Stimulated activated CD4-positive, alpha-beta T cell treated with anti-CD3 and anti-CD28 coated beads, Interleukin-1b, Interleukin-23, amount 100 ng/mL, for 24 hours (primary cell): ENCODE data around the gene DNAJC11.

ENCODE experiments used
- DNase-seq, 4 experiments: peaks; one replicate each; pipeline ENCODE4 v3.0.0-alpha.2; 2020; ENCODE audit warnings: low read depth in 4 of 4, low spot score in 1 of 4

The DNAJC11 gene

DNA sequence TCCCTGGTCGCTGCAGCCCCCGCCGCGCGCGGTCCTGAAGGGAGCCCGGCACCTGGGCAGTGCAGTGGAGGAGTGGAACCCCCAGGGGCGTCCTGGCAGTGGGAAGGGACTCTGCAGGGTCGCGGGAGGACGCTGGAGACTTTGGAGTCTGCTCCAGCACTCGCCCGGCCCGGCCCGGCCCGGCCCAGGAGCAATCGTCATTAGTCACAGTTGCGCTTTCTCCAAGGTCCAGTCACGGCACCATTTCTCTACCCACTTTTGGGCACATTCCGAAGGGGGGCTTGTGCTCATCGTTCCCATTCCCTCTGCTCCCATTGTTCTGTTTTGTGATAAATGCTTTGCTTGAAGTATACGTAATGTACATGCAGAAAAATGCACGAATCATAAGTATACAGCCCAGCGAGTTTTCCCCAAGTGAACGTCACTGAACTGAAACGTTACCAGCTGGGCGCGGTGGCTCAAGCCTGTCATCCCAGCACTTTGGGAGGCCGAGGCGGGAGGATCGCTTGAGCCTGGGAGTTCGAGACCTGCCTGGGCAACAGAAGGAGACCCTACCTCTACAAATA is 75.9 kb downstream of the DNAJC11 start:
- no peak for DNase-seq

DNA sequence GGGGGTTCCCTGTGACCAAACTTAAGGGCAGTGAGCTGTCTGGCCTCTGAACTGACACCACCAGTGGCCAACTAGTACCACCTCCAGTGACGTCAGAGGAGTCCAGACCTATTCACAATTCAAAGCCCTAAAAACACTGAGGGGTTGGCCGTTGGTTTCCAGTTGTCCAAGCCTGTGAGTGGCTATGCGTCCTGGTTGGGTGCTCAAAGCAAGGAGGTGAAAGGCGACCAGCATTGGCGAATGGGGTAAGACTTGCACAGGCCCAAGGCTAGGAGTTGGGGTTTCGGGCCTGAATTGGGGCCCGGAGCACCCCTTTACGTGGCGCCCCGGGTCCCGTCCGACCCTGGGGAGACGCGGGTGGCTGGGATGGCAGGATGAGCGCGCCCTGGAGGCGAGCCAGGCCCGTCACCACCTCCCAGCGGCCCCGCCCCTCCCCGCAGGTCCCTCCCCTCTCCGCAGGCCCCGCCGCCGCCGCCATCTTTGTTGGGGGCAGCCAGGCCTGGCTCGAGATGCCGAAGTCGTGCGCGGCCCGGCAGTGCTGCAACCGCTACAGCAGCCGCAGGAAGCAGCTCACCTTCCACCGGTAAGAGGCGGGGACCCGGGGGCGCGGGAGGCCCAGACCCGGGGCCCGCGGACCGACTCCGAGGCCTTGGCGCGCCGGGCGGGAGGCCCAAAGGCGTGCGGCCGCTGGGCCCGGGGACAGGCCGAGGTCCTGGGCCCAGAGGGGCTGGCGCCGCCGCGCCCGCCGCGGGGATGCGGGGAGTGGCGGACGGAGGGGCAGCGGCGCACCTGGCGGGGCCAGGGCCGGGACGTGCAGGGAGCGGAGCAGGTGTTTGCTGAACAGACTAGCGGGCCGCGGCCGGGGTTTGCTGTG is 76.7 kb downstream of the DNAJC11 start, which contains the start of gene THAP3:
Gene THAP3 (plus strand): TSS at position 159 of the 874 bp plus-strand sequence. CDS start 351 bp downstream, at position 510.
- peak; percentile 83 to 86 (median 84) for DNase-seq

GRCh38 chr1:6623269-6623965 is 78.2 kb downstream of the DNAJC11 start:
- DNase-seq = no peak

DNA sequence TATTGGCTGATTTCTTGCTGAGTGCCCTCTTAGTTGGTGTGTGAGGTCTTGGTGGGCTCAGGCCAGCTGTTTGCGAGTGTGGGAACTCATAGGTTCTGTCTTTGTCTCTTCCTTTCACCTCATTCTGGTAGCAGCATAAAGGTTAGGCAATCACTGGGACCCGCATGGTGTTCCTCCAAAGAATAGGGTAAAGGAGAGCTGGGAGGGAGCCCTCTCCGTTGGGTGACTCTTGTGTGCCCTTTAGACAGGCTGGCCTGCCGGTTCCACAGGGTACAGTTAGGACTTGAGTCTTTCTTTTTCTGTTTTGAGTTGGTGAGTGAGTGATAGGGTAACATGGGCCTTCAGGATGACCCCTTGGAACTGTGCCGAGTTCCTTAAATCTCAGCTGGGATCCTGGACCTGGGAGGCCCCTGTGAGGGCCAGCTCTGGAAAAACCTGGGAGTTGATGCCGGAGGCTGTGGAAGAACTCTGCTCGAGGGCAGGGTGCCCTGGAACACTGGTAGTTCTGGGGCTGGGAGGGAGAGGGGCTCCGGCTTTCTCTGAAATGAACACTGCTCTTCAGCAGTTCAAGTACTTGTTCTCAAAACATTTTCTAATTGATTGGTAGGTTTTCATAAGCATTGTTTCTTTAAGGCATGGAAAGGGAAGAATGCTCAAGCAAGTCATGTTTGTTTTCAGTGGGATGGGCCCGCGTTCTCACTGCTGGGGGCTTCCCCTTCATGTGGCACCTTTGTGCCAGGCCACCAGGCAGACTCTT is 79.0 kb downstream of the DNAJC11 start:
- no peak for DNase-seq

- no peak for DNase-seq
Measured at GRCh38 chr1:6621429-6622391, 79.9 kb downstream of the DNAJC11 start.

GRCh38 chr1:6619045-6619444 is 82.6 kb downstream of the DNAJC11 start:
- no peak for DNase-seq

- DNase-seq = no peak
Measured at GRCh38 chr1:6614929-6615785, 86.5 kb downstream of the DNAJC11 start.

DNA sequence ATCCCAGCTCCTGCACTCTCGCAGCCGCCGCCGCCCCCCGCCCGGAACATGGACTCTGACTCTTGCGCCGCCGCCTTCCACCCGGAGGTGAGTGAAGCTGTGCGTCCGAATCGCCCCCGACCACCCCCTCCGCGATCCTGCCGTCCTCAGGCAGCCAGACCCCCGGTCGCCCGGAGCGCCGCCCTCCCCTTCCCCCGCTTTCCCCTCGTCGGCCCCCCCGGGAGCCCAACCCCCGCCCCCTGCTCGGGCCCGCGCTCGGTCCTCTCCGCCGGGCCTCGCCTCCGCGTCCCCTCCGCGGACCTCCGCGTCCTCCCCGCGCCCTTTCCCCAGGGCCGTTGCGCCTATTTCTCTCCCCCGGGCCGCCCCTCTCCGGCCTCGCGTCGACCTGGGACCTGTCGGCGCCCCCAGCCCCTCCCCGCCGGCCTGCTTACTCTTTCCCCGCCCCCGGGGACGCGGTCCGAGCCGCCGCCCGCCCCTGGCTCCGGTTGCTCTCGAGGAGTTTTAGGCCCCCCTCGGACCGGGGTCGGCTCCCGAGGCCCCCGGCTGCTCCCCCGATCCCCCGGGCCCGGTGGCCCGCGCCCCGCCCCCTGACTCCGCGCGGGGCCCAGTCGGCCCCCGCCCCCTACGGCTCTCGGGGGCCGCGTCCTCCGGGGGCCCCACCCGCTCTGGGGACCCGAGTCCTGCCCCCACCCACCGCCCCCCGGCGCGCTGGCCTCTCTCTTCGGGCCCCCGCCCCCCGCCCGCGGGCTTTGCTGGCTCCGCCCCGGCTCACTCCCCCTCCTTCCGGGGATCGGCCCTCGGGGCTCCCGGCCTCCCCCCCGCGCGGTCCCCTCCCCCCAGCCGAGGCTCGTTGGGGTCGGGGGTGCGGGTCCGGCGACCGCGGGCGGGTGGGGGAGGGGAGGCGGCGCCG is 87.3 kb downstream of the DNAJC11 start:
- DNase-seq = no peak

DNA sequence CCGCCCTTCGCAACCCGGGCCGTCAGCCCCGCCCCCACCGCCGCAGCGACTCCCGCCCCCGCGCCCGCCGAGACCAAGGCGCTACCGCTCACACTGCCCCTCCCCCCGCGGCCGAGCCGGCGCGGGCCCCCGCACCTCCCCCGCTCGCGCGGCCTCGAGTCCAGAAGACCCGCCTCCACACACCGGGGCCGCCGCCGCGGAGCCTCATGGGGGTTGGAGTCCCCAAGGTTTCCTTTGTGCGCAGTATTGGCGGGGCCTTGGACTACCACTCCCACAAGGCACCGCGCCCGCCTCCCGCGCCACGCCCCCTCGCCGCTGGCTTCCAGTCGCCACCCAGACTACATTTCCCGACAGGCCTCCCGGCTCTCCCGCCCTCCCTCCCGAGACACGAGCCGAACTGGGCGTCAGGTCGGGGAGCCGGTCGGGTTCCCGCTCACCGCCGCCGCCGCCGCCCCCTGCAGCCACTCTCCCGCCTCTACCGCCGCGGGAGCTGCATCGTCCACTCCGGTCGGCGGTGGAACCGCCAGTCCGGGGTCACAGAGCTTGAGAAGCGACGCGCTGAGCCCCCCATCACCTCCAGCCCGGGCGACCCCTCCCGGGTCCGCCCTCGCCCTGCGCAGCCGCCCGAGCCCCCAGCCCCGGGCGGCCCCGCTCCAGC is 88.1 kb downstream of the DNAJC11 start, which contains the start of gene PHF13:
Gene PHF13 (plus strand): TSS at position 371 of the 658 bp plus-strand sequence. CDS start 336 bp downstream, outside the sequence.
- peak; percentile 97 to 100 (median 98) for DNase-seq

DNA sequence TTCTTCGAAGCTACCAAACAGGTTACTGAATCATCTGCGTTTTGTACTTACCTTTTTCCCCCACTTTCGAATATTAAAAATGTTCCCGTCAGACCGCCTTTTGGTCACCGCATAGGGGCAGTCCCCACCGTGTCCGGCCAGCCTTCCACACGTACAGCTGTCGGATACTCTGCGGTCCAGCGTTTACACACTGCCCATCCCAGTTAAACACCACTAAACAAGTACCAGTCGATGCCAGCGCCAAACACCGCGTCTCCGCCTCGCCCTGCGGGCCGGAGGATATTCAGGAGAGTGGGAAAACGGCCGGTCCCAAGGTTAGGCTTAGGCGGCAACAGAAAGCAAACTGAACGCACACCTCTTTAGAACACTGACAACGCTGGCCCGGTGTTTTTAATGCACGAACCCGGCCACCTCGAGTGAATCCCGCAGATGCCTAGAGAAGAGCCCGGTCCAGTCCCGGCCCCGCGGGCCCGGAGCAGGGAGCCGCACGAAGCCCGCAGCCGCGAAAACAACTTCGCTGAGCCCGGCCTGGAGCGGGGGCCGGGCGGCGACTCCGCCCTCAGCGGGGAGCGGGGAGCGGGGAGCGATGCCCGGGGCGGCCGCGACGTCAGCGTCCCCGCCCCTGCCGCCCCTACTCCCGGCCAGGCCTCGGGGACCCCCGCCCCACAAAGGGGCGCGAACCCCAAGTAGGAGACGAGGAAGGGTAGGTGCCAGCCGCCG is 88.8 kb downstream of the DNAJC11 start:
- DNase-seq = no peak

- no peak for DNase-seq
Measured at GRCh38 chr1:6603915-6604558, 97.6 kb downstream of the DNAJC11 start.

DNA sequence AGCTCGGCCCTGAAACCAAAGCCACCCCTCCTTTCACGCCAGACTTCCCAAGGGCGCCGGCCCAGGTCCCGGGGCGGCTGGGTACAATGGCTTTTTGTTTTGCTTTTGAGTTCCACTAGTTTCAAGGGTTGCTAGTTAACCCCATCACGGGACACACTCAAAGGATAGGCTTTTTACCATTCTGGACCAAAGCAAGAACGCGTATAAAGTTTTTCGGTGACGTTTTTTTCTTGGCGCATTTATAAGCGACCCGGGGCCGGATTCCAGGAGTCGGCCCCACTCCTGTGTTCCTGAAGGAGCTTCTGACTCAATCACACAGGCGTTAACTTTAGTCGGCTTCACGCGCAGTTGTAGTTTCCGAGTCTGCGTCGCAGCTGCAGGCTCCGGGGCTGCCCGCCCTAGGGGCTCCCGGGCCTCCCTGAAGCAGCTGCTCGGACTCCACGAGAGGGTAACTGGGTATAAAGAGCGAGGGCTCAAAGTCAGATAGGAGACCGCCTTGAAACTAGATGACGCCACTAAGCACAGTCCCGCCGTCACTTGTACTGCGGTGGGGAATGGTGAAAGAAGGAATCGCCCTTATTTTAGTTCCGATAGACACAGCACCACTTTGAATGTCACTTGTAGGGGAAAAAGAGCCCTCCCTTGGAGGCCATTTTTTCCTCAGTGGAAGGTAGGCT is 98.2 kb downstream of the DNAJC11 start:
- no peak for DNase-seq

GRCh38 chr1:6602669-6603237 is 98.9 kb downstream of the DNAJC11 start, which contains the start of gene KLHL21:
KLHL21 (minus strand) TSS chr1:6602869; CDS start chr1:6602817, 52 bp downstream.
- DNase-seq = peak; percentile 60 to 86 (median 72)

- no peak for DNase-seq
Measured at GRCh38 chr1:6601923-6602668, 99.5 kb downstream of the DNAJC11 start.
